Activated T-cell treated with anti-CD3 and anti-CD28 coated beads for 48 hours (primary cell): ENCODE results near the gene PLA2G2E.
"Not testable (repeated sequence)": the region's sequence is repeated elsewhere in the genome, so short reads cannot be mapped to it uniquely, and the experiment has no call there.

Source experiments
- DNase-seq: peaks from one replicate; pipeline ENCODE4 v3.0.0-alpha.2; 2020; ENCODE audit warnings: low read depth

PLA2G2E gene

GRCh38 chr1:19882111-19883071 lies 41.0 kb downstream of the PLA2G2E start, which contains the start of gene OTUD3:
Gene OTUD3 (plus strand): TSS chr1:19882395. CDS start chr1:19882514, 119 bp downstream.
- DNase-seq = peak; percentile 92

- DNase-seq = not testable (repeated sequence)
Observed at GRCh38 chr1:19880841-19881240, 42.6 kb downstream of the PLA2G2E start.

GRCh38 chr1:19879661-19880060 lies 43.8 kb downstream of the PLA2G2E start:
- DNase-seq = no peak

- no peak for DNase-seq
Observed at GRCh38 chr1:19879227-19879626, 44.2 kb downstream of the PLA2G2E start.

GRCh38 chr1:19878637-19878985 lies 44.8 kb downstream of the PLA2G2E start:
- DNase-seq = no peak

- no peak for DNase-seq
Observed at GRCh38 chr1:19877821-19878636, 45.4 kb downstream of the PLA2G2E start.

GRCh38 chr1:19877181-19877750 lies 46.2 kb downstream of the PLA2G2E start:
- no peak for DNase-seq

- DNase-seq = no peak
Observed at GRCh38 chr1:19872190-19872589, 51.2 kb downstream of the PLA2G2E start.
